Suprapubic skin (tissue), 4 donors: ENCODE measurements around the gene SPACA7. TPM values are rescaled to one million over a fixed set of nuclear protein-coding genes. Genes with fewer than 3 reads are reported as not detected.

Experiments
- DNase-seq, 2 donors: peaks; one replicate each; pipeline ENCODE4 v3.0.0-alpha.2; 2019; ENCODE audit warnings: low spot score in 2 of 2
- H3K27ac ChIP-seq: fragments of 200-600 bp; sonication (generic); one replicate; pipeline ENCODE4 v1.5.1; 2019
- H3K27me3 ChIP-seq: fragments of 200-600 bp; sonication (generic); one replicate; pipeline ENCODE4 v1.5.1; 2019
- H3K36me3 ChIP-seq: fragments of 200-600 bp; sonication (generic); one replicate; pipeline ENCODE4 v1.5.1; 2019
- H3K4me1 ChIP-seq: fragments of 200-600 bp; sonication (generic); one replicate; pipeline ENCODE4 v1.5.1; 2019
- H3K4me3 ChIP-seq: fragments of 200-600 bp; sonication (generic); one replicate; pipeline ENCODE4 v1.5.1; 2019; ENCODE audit warnings: mild to moderate bottlenecking
- H3K9me3 ChIP-seq: fragments of 200-600 bp; sonication (generic); one replicate; pipeline ENCODE4 v1.5.1; 2019
- CTCF ChIP-seq, 2 donors: fragments of 200-600 bp in 1 of 2; fragments of 450-650 bp in 1 of 2; sonication (generic) in 1 of 2; IDR thresholded peaks; one replicate each; pipeline ENCODE4 v1.5.1; 2016 to 2019; ENCODE audit warnings: antibody characterized with exemption in 2 of 2, mild to moderate bottlenecking in 1 of 2, moderate library complexity in 1 of 2
- EP300 ChIP-seq: sonication (generic); formaldehyde crosslinking; IDR thresholded peaks from one replicate; pipeline ENCODE4 v1.6.1; 2017; ENCODE audit warnings: antibody characterized with exemption
- POLR2A ChIP-seq, 2 donors: fragments of 450-650 bp; IDR thresholded peaks; one replicate each; pipeline ENCODE4 v1.6.1; 2017; ENCODE audit warnings: antibody characterized with exemption in 2 of 2, mild to moderate bottlenecking in 2 of 2, moderate library complexity in 2 of 2
- POLR2AphosphoS5 ChIP-seq, 3 donors: sonication (generic); formaldehyde crosslinking; IDR thresholded peaks; one replicate each; pipeline ENCODE4 v1.6.1; 2017; ENCODE audit warnings: antibody characterized with exemption in 3 of 3
- WGBS: methylation state at CpG from one replicate; pipeline ENCODE4 v1.1.5; 2018; 5-methylcytosine and 5-hydroxymethylcytosine counted together
- total RNA-seq, 4 donors: library from RNA; depleted of rRNA; stranded (reverse); fragments of >200 nt; gene quantifications; one replicate each; pipeline ENCODE4 v1.1.0, GENCODE V29; 2016

SPACA7 gene
- total RNA-seq, 4 donors from 2014 or later: not detected

GRCh38 chr13:112330479-112331381 lies 45.4 kb upstream of the SPACA7 start:
- no peak for TF ChIP-seq POLR2A (IDR thresholded peaks at IDR 0.05)
- TF ChIP-seq CTCF (IDR thresholded peaks at IDR 0.05): no peak
- TF ChIP-seq EP300: no peak
- no peak for TF ChIP-seq POLR2AphosphoS5 (IDR thresholded peaks at IDR 0.05)
- DNase-seq: no peak
- WGBS: 24% methylated on average over 35 of the region's 78 CpGs
- Histone ChIP-seq H3K4me3 (peak overlapping the region; percentile 18), H3K27me3 (peaks cover 69% of the 10 kb centered on the region), H3K36me3 (no peaks in the 10 kb centered on the region), H3K9me3 (no peaks in the 10 kb centered on the region), H3K27ac (no peak overlapping the region), H3K4me1 (peaks cover 5% of the 10 kb centered on the region)

GRCh38 chr13:112331675-112332074 lies 44.5 kb upstream of the SPACA7 start:
- Histone ChIP-seq H3K36me3 (no peaks in the 10 kb centered on the region), H3K9me3 (peaks cover 1% of the 10 kb centered on the region), H3K4me1 (peaks cover 5% of the 10 kb centered on the region), H3K27me3 (peaks cover 60% of the 10 kb centered on the region), H3K4me3 (no peak overlapping the region), H3K27ac (no peak overlapping the region)
- TF ChIP-seq CTCF (IDR thresholded peaks at IDR 0.05): no peak
- 5% methylated on average over 20 of the region's 20 CpGs for WGBS
- no peak for DNase-seq

GRCh38 chr13:112332727-112333126 lies 43.4 kb upstream of the SPACA7 start:
- Histone ChIP-seq H3K36me3 (no peaks in the 10 kb centered on the region), H3K9me3 (peaks cover 9% of the 10 kb centered on the region), H3K27ac (no peak overlapping the region), H3K27me3 (peaks cover 58% of the 10 kb centered on the region), H3K4me3 (no peak overlapping the region), H3K4me1 (peaks cover 5% of the 10 kb centered on the region)
- no peak for DNase-seq
- TF ChIP-seq POLR2AphosphoS5 (IDR thresholded peaks at IDR 0.05) (no peak), POLR2A (IDR thresholded peaks at IDR 0.05) (no peak), EP300 (no peak), CTCF (IDR thresholded peaks at IDR 0.05) (no peak)
- WGBS: 74% methylated on average over 10 of the region's 10 CpGs

GRCh38 chr13:112333756-112334543 lies 42.2 kb upstream of the SPACA7 start:
- Histone ChIP-seq H3K4me1 (peaks cover 5% of the 10 kb centered on the region), H3K27me3 (peaks cover 57% of the 10 kb centered on the region), H3K27ac (no peak overlapping the region), H3K36me3 (no peaks in the 10 kb centered on the region), H3K4me3 (no peak overlapping the region), H3K9me3 (peaks cover 18% of the 10 kb centered on the region)
- WGBS: 65% methylated on average over 16 of the region's 16 CpGs
- TF ChIP-seq EP300: no peak
- TF ChIP-seq CTCF (IDR thresholded peaks at IDR 0.05): no peak
- TF ChIP-seq POLR2AphosphoS5 (IDR thresholded peaks at IDR 0.05): no peak
- TF ChIP-seq POLR2A (IDR thresholded peaks at IDR 0.05): no peak
- DNase-seq: no peak

GRCh38 chr13:112335135-112335534 lies 41.0 kb upstream of the SPACA7 start:
- H3K9me3 ChIP-seq: peaks cover 18% of the 10 kb centered on the region
- H3K27me3 ChIP-seq: peaks cover 45% of the 10 kb centered on the region
- TF ChIP-seq POLR2AphosphoS5 (IDR thresholded peaks at IDR 0.05) (no peak), POLR2A (IDR thresholded peaks at IDR 0.05) (no peak), EP300 (no peak), CTCF (IDR thresholded peaks at IDR 0.05) (no peak)
- no peak overlapping the region for H3K4me3 ChIP-seq
- peaks cover 5% of the 10 kb centered on the region for H3K4me1 ChIP-seq
- 79% methylated on average over 9 of the region's 9 CpGs for WGBS
- no peak for DNase-seq
- no peaks in the 10 kb centered on the region for H3K36me3 ChIP-seq
- no peak overlapping the region for H3K27ac ChIP-seq
